Measurements from ENCODE around the gene VPS9D1.

- TF ChIP-seq CTCF (IDR thresholded peaks at IDR 0.05) (no peak), REST (IDR thresholded peaks at IDR 0.05; ENCODE audit: insufficient read depth in 1 of 2, low read depth in 2 of 2, low read length in 1 of 2) (no peak), POLR2AphosphoS5 (IDR thresholded peaks at IDR 0.05; ENCODE audit: low read depth, low read length) (no peak), TCF7L2 (IDR thresholded peaks at IDR 0.05; ENCODE audit: low read depth, low read length) (no peak), SIN3A (IDR thresholded peaks at IDR 0.05; ENCODE audit: borderline replicate concordance, insufficient read depth, low read depth, low read length) (no peak)
These were observed 28.9 kb upstream of the VPS9D1 start for GRCh38 chr16:89749637-89750036.
